Loucy (cell line): ENCODE measurements around the gene NEU3.

ENCODE experiments used
- EZH2phosphoT487 ChIP-seq: fragments of 200-600 bp; IDR thresholded peaks from 2 replicates; pipeline ENCODE4 v1.6.1; 2018; ENCODE audit warnings: antibody characterized with exemption, mild to moderate bottlenecking, moderate library complexity, borderline replicate concordance
- TF ChIP-seq, protein P1 (sequence below): fragments of 200-600 bp; sonication (generic); conservative IDR thresholded peaks from 2 replicates; pipeline ENCODE4 v1.5.1; 2014; ENCODE audit warnings: mild to moderate bottlenecking, antibody characterized with exemption, low read length

- TF ChIP-seq, protein P1, sequence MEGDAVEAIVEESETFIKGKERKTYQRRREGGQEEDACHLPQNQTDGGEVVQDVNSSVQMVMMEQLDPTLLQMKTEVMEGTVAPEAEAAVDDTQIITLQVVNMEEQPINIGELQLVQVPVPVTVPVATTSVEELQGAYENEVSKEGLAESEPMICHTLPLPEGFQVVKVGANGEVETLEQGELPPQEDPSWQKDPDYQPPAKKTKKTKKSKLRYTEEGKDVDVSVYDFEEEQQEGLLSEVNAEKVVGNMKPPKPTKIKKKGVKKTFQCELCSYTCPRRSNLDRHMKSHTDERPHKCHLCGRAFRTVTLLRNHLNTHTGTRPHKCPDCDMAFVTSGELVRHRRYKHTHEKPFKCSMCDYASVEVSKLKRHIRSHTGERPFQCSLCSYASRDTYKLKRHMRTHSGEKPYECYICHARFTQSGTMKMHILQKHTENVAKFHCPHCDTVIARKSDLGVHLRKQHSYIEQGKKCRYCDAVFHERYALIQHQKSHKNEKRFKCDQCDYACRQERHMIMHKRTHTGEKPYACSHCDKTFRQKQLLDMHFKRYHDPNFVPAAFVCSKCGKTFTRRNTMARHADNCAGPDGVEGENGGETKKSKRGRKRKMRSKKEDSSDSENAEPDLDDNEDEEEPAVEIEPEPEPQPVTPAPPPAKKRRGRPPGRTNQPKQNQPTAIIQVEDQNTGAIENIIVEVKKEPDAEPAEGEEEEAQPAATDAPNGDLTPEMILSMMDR = no peak
- no peak for TF ChIP-seq EZH2phosphoT487
Measured at GRCh38 chr11:74970852-74971395, 17.8 kb upstream of the NEU3 start.
